Right atrium auricular region (tissue), 2 donors: ENCODE data around the gene RRAS2. TPM values are rescaled to one million over a fixed set of nuclear protein-coding genes. Genes with fewer than 3 reads are reported as not detected.

ENCODE experiments used
- DNase-seq: peaks from one replicate; pipeline ENCODE4 v3.0.0-alpha.2; 2019; ENCODE audit warnings: low spot score
- H3K27ac ChIP-seq, 2 donors: fragments of 200-600 bp; sonication (generic); 1 replicate in 1 of 2; 2 replicates in 1 of 2; pipeline ENCODE4 v1.5.1; 2016 to 2019
- H3K27me3 ChIP-seq, 2 donors: fragments of 200-600 bp; sonication (generic); one replicate each; pipeline versions ENCODE4 v1.5.1 to v1.6.0; 2017 to 2019
- H3K36me3 ChIP-seq: fragments of 200-600 bp; sonication (generic); one replicate; pipeline ENCODE4 v1.5.1; 2016
- H3K4me1 ChIP-seq, 2 donors: fragments of 200-600 bp; sonication (generic); one replicate each; pipeline versions ENCODE4 v1.5.1 to v1.6.0; 2017 to 2019
- H3K4me3 ChIP-seq, 2 donors: fragments of 200-600 bp; sonication (generic); 1 replicate in 1 of 2; 2 replicates in 1 of 2; pipeline ENCODE4 v1.5.1; 2017 to 2019; ENCODE audit warnings: mild to moderate bottlenecking in 1 of 2, moderate library complexity in 1 of 2
- H3K9me3 ChIP-seq, 2 donors: fragments of 200-600 bp; sonication (generic); one replicate each; pipeline ENCODE4 v1.5.1; 2019
- total RNA-seq, 2 donors: library from RNA; depleted of rRNA; stranded (reverse); fragments of >200 nt; gene quantifications; one replicate each; pipeline ENCODE4 v1.1.0, GENCODE V29; 2016
- TF ChIP-seq, protein P1 (sequence below), 2 donors: fragments of 200-600 bp; sonication (generic); IDR thresholded peaks; one replicate each; pipeline ENCODE4 v1.5.1; 2019; ENCODE audit warnings: antibody characterized with exemption in 2 of 2

Gene RRAS2
- total RNA-seq, 2 donors from 2014 or later = 39.3 to 65.2 TPM

DNA sequence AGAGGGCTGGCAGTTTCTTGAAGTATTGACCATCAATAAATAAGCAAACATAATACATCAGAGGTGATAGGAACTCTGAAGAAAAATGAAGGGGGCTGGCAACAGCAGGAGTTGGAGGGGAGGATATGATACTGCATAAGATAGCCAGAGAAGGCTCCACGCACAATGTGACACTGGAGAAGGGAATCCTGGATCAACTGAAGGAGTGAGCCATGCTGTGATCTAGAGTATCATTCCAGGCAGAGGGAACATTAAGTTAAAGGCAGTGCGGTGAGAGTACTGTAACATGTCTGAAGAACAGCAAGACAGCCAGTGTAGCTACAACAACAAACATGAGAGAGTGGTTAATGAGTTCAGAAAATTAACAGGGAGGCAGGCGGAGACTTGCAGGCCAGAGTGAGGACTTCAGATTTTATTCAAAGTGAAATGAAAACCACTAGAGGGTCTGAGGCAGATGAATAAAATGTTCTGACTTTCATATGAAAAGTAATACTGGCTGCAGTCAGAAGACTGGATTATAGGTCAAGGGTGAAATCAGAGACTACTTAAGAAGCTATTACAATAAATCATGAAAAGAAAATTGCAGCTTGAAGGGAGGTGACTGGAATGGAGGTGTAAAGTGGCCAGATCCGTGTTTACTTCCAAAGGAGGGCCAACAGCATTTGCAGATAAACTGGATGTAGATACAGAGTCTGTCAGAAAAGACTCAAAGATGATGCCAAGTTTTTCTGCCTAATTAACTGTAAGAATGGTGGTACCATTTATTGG is 49.4 kb downstream of the RRAS2 start:
- DNase-seq = no peak
- TF ChIP-seq, protein P1, sequence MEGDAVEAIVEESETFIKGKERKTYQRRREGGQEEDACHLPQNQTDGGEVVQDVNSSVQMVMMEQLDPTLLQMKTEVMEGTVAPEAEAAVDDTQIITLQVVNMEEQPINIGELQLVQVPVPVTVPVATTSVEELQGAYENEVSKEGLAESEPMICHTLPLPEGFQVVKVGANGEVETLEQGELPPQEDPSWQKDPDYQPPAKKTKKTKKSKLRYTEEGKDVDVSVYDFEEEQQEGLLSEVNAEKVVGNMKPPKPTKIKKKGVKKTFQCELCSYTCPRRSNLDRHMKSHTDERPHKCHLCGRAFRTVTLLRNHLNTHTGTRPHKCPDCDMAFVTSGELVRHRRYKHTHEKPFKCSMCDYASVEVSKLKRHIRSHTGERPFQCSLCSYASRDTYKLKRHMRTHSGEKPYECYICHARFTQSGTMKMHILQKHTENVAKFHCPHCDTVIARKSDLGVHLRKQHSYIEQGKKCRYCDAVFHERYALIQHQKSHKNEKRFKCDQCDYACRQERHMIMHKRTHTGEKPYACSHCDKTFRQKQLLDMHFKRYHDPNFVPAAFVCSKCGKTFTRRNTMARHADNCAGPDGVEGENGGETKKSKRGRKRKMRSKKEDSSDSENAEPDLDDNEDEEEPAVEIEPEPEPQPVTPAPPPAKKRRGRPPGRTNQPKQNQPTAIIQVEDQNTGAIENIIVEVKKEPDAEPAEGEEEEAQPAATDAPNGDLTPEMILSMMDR (IDR thresholded peaks at IDR 0.05) = no peak
- Histone ChIP-seq H3K27me3 (no peaks in the 10 kb centered on the region), H3K27ac (no peak overlapping the region), H3K4me1 (peaks cover 0 to 44% of the 10 kb centered on the region in 2 donors), H3K9me3 (no peaks in the 10 kb centered on the region), H3K36me3 (no peaks in the 10 kb centered on the region), H3K4me3 (no peak overlapping the region)

DNA sequence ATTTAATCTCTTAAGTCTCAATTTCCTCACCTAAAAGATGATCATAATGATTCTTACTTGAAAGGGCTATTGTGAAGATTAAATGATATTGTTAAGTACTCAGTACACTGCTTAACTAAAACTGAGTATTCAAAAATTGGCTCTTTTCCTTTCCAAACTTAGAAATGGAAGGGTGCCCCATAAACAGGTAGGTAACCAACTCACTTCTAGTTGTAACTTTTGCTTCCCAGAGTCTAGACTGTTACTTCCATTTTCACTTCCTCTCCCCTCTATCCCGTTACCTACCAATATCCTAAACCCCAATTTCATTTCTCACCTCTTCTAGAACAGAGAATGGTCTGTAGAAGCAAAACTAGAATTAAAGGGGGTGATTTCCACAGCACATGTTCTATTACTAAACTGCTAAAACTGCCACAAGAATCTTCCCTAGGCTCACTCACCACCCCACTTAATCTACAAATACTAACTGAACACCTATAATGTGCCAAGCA is 50.0 kb downstream of the RRAS2 start:
- TF ChIP-seq, protein P1 (IDR thresholded peaks at IDR 0.05) = no peak
- Histone ChIP-seq H3K9me3 (no peaks in the 10 kb centered on the region), H3K27me3 (no peaks in the 10 kb centered on the region), H3K4me1 (peaks cover 0 to 48% of the 10 kb centered on the region in 2 donors), H3K27ac (no peak overlapping the region), H3K4me3 (no peak overlapping the region), H3K36me3 (no peaks in the 10 kb centered on the region)
- no peak for DNase-seq

GRCh38 chr11:14308114-14308896 is 50.7 kb downstream of the RRAS2 start:
- H3K27me3 ChIP-seq = no peaks in the 10 kb centered on the region
- H3K4me1 ChIP-seq = peaks cover 0 to 41% of the 10 kb centered on the region in 2 donors
- no peaks in the 10 kb centered on the region for H3K36me3 ChIP-seq
- H3K27ac ChIP-seq = no peak overlapping the region
- no peaks in the 10 kb centered on the region for H3K9me3 ChIP-seq
- no peak overlapping the region for H3K4me3 ChIP-seq
- no peak for DNase-seq
- TF ChIP-seq, protein P1 (IDR thresholded peaks at IDR 0.05) = peak; percentile 30 to 52

- Histone ChIP-seq H3K27me3 (no peaks in the 10 kb centered on the region), H3K27ac (no peak overlapping the region), H3K9me3 (no peaks in the 10 kb centered on the region), H3K36me3 (no peaks in the 10 kb centered on the region), H3K4me1 (peaks cover 0 to 38% of the 10 kb centered on the region in 2 donors), H3K4me3 (no peak overlapping the region)
- TF ChIP-seq, protein P1 (IDR thresholded peaks at IDR 0.05) = no peak
- DNase-seq = no peak
These were observed 52.5 kb downstream of the RRAS2 start for GRCh38 chr11:14306481-14306880.

GRCh38 chr11:14305649-14306048 is 53.3 kb downstream of the RRAS2 start:
- H3K27ac ChIP-seq = no peak overlapping the region
- TF ChIP-seq, protein P1 (IDR thresholded peaks at IDR 0.05) = no peak
- peaks cover 0 to 34% of the 10 kb centered on the region in 2 donors for H3K4me1 ChIP-seq
- no peak overlapping the region for H3K4me3 ChIP-seq
- no peaks in the 10 kb centered on the region for H3K9me3 ChIP-seq
- DNase-seq = no peak
- H3K36me3 ChIP-seq = no peaks in the 10 kb centered on the region
- no peaks in the 10 kb centered on the region for H3K27me3 ChIP-seq
